K562 (cell line): ENCODE results near the gene NRG3. TPM values are rescaled to one million over a fixed set of nuclear protein-coding genes. Genes with fewer than 3 reads are reported as not detected.

Source experiments
- EGR1 ChIP-seq: fragments of 450-650 bp; conservative IDR thresholded peaks from 2 replicates; pipeline ENCODE4 v1.6.1; 2017; ENCODE audit warnings: mild to moderate bottlenecking
- ELK1 ChIP-seq: sonication (generic); formaldehyde crosslinking; IDR thresholded peaks from 2 replicates; pipeline ENCODE4 v1.8.1; 2022; ENCODE audit warnings: missing genetic modification reagents
- ELK3 ChIP-seq: fragments of 450-650 bp; formaldehyde crosslinking; IDR thresholded peaks from 2 replicates; pipeline ENCODE4 v1.4.0; 2020; ENCODE audit warnings: mild to moderate bottlenecking
- RBM15 ChIP-seq: fragments of 200-400 bp; formaldehyde crosslinking; IDR thresholded peaks from 2 replicates; pipeline ENCODE4 v1.6.1; 2018; ENCODE audit warnings: mild to moderate bottlenecking, low read length, moderate library complexity; ENCODE audit not compliant: insufficient read depth
- SREBF1 ChIP-seq: fragments of 150-350 bp; IDR thresholded peaks from 2 replicates; pipeline ENCODE4 v1.6.1; 2014; ENCODE audit warnings: antibody characterized with exemption, low read depth, low read length, borderline replicate concordance
- THRB ChIP-seq: fragments of 450-650 bp; formaldehyde crosslinking; conservative IDR thresholded peaks from 2 replicates; pipeline ENCODE4 v1.4.0; 2022; ENCODE audit warnings: mild to moderate bottlenecking, missing genetic modification characterization
- USF2 ChIP-seq: sonication (generic); formaldehyde crosslinking; IDR thresholded peaks from 2 replicates; pipeline ENCODE4 v1.5.0; 2020; ENCODE audit warnings: missing genetic modification reagents
- ZBTB17 ChIP-seq: fragments of 450-650 bp; formaldehyde crosslinking; IDR thresholded peaks from 2 replicates; pipeline ENCODE4 v1.4.0; 2020; ENCODE audit warnings: mild to moderate bottlenecking
- ZFP36 ChIP-seq: fragments of 150-350 bp; IDR thresholded peaks from 2 replicates; pipeline ENCODE4 v1.6.1; 2018; ENCODE audit warnings: low read length, low read depth; ENCODE audit not compliant: partially characterized antibody
- ZNF444 ChIP-seq: fragments of 250-450 bp; sonication (Bioruptor Pico); IDR thresholded peaks from 2 replicates; pipeline ENCODE4 v1.4.0; 2020; ENCODE audit warnings: mild to moderate bottlenecking, moderate library complexity
- polyA plus RNA-seq, 8 experiments: library from polyadenylated mRNA; depleted of rRNA in 4 of 8; stranded (reverse) in 5 of 8; unstranded in 3 of 8; fragments of >200 nt; fragmentation: Nextera tagmentation in 2 of 8; fragmentation: Illumina TruSeq in 1 of 8; extraction: Ambion mirVana in 2 of 8; extraction: Trizol in 1 of 8; gene quantifications; 2 replicates each; pipeline versions ENCODE4 v1.2.1 to v1.2.3, GENCODE V29; 2011 to 2014; ENCODE audit warnings: inconsistent platforms in 1 of 8, missing spikeins in 1 of 8
- total RNA-seq, 7 experiments: library from RNA; depleted of rRNA in 6 of 7; stranded (reverse); fragments of >200 nt in 6 of 7; fragmentation: Illumina TruSeq in 2 of 7; extraction: Trizol in 2 of 7; gene quantifications; 2 replicates each; pipeline versions ENCODE4 v1.2.1 to v1.2.3, GENCODE V29; 2011 to 2021; ENCODE audit warnings: low replicate concordance in 1 of 7

The NRG3 gene
- total and polyA plus RNA-seq, 9 of the 15 experiments (the other 6 are each of a cell fraction or from before 2014, with no cell fraction given), result not detected

GRCh38 chr10:82925547-82925946 is 1050.6 kb downstream of the NRG3 start (continued):
- TF ChIP-seq THRB (CRISPR knock-in tag) (no peak), USF2 (CRISPR knock-in tag) (no peak), ELK3 (CRISPR knock-in tag) (no peak), SREBF1 (no peak), EGR1 (no peak), RBM15 (no peak), ELK1 (no peak), ZBTB17 (CRISPR knock-in tag) (no peak), ZFP36 (no peak), ZNF444 (CRISPR knock-in tag) (no peak)
